Duodenal mucosa (tissue), 2 donors: ENCODE data around the gene GGCX.

Source experiments
- H3K27ac ChIP-seq: one replicate; pipeline ENCODE4 v1.7.0; 2013; ENCODE audit warnings: low read depth, low read length
- H3K27me3 ChIP-seq, 2 donors: one replicate each; pipeline ENCODE4 v1.7.0; 2013; ENCODE audit warnings: low read length in 2 of 2, control low read depth in 1 of 2; ENCODE audit not compliant: insufficient read depth in 2 of 2, control insufficient read depth in 1 of 2
- H3K36me3 ChIP-seq, 2 donors: one replicate each; pipeline ENCODE4 v1.7.0; 2013; ENCODE audit warnings: low read length in 2 of 2, control low read depth in 1 of 2; ENCODE audit not compliant: insufficient read depth in 2 of 2, control insufficient read depth in 1 of 2
- H3K4me1 ChIP-seq, 2 donors: one replicate each; pipeline ENCODE4 v1.7.0; 2013; ENCODE audit warnings: low read length in 2 of 2, control low read depth in 1 of 2; ENCODE audit not compliant: insufficient read depth in 2 of 2, control insufficient read depth in 1 of 2
- H3K4me3 ChIP-seq, 2 donors: one replicate each; pipeline ENCODE4 v1.7.0; 2013; ENCODE audit warnings: low read length in 2 of 2, low read depth in 1 of 2
- H3K9ac ChIP-seq, 2 donors: one replicate each; pipeline ENCODE4 v1.7.0; 2013; ENCODE audit warnings: low read length in 2 of 2, low read depth in 1 of 2
- H3K9me3 ChIP-seq, 2 donors: one replicate each; pipeline ENCODE4 v1.7.0; 2013; ENCODE audit warnings: low read length in 2 of 2, control low read depth in 1 of 2; ENCODE audit not compliant: control insufficient read depth in 1 of 2

Gene GGCX

DNA sequence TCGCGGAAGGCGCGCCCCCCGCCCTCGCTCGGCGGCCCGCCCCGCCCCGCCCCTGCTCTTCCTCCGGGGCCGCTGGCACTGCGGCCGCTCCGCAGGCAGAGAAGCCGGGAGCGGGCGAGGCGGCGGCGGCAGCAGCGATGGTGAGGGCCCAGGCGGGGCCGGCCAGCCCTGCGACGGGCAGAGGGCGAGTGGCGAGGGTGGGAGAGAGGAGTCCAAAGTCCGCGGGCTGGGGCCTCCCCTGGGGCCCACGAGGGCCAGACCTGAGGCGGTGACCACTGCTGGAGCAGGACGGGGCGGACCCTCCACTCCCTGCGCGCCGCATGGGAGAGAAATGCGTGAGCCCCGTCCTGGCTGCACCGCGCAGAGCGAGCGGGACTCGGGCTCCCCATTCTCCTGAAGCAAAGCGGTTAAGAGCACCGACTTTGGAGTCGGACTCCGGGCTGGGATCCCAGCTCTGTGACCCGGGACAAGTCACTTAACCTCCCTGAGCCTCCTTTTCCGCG is 23.1 kb upstream of the GGCX start, which contains the start of gene VAMP5:
Gene VAMP5 (plus strand): TSS at position 78 of the 503 bp plus-strand sequence. CDS start 60 bp downstream, at position 138.
- Histone ChIP-seq H3K36me3 (peaks cover 6 to 16% of the 10 kb centered on the region in 2 donors), H3K4me3 (peak within 1 kb of the TSS; percentile 77 to 79), H3K27me3 (no peaks in the 10 kb centered on the region), H3K9ac (peak within 1 kb of the TSS; percentile 63 to 88), H3K9me3 (no peaks in the 10 kb centered on the region), H3K4me1 (peaks cover 32 to 44% of the 10 kb centered on the region in 2 donors), H3K27ac (peak within 1 kb of the TSS; percentile 87)

DNA sequence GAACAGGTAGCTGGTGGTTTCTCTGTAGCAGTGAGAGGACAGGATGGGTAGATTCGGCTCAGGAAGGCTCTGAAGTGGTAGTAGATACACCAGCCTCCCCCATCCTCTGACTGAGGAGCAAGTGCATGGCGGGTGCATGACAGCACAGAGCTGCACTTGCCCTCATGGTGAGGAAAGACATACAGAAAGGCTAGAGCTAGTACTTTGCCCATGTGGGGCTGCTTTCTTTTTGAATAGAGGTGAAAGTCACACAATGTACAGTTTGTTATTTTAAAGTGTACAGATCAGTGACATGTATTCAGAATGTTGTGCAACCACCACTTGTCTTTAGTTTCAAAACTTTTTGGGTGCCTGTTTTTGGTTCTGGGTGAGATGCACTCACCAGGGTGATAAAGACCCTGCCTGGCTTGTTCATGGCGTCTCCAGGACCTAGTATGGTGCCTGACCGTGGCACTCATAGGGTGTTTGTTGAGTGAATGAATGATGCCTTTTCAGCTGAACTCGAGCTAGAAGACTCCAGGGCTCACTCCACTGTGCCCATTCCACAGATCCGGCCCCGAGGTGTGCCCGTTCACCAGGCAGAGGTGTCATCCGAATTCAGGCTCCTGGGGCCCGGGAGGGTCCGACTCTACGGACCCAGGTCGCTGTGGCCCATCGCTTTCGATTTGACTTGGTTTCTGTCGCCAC is 22.5 kb upstream of the GGCX start:
- Histone ChIP-seq H3K4me1 (peaks cover 38 to 50% of the 10 kb centered on the region in 2 donors), H3K9me3 (no peaks in the 10 kb centered on the region), H3K27me3 (no peaks in the 10 kb centered on the region), H3K27ac (peak overlapping the region; percentile 87), H3K9ac (peak overlapping the region; percentile 63 to 88), H3K4me3 (peak overlapping the region; percentile 77 to 79), H3K36me3 (peaks cover 6 to 16% of the 10 kb centered on the region in 2 donors)

DNA sequence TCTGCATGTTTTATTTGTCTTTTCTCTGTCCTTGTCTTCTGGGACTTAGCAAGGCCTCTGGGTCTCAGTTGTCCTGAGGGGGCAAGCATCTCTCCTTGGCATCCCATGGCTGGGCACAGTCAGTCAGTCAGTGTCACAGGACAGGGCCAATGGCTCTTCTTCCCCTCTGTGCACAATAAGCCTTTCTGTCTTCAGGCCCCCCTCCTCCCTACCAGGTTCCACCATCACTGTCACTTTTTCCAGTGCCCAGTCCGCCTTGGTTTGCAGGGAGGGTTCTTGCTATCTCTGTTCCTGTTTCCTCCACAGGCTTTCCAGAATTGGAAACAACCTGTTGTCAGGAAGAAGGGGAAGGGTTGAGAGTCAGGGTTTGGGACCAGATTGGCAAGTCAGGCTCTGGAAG is 21.2 kb upstream of the GGCX start:
- H3K4me1 ChIP-seq = peaks cover 40 to 48% of the 10 kb centered on the region in 2 donors

DNA sequence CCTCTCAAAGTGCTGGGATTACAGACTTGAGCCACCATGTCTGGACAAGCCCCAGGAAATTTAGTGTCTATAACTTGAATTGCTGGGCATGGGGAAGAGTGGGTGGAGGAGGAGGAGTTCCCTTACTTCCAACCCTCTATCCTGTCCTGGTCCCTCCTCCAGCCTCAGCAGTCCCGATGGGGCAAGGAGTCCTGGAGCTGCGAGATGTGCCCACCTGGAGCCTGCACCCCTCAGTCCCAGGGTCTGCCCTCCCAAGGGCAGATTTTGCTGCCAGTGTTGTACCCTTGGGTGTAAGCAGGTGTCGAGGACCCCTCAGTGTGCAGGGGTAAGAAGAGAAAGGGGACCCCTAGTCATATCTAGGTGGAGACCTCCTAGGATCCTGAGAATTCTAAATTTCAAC is 18.9 kb upstream of the GGCX start:
- peaks cover 6 to 16% of the 10 kb centered on the region in 2 donors for H3K36me3 ChIP-seq
- no peak overlapping the region for H3K9ac ChIP-seq
- H3K4me1 ChIP-seq = peaks cover 37 to 43% of the 10 kb centered on the region in 2 donors
- no peak overlapping the region for H3K4me3 ChIP-seq
- H3K27ac ChIP-seq = no peak overlapping the region
- H3K9me3 ChIP-seq = no peaks in the 10 kb centered on the region
- H3K27me3 ChIP-seq = no peaks in the 10 kb centered on the region

More for the DNA sequence above, 21.2 kb upstream of the GGCX start:
- Histone ChIP-seq H3K27ac (no peak overlapping the region), H3K9me3 (no peaks in the 10 kb centered on the region), H3K4me3 (no peak overlapping the region), H3K27me3 (no peaks in the 10 kb centered on the region), H3K36me3 (peaks cover 6 to 16% of the 10 kb centered on the region in 2 donors), H3K9ac (no peak overlapping the region)

DNA sequence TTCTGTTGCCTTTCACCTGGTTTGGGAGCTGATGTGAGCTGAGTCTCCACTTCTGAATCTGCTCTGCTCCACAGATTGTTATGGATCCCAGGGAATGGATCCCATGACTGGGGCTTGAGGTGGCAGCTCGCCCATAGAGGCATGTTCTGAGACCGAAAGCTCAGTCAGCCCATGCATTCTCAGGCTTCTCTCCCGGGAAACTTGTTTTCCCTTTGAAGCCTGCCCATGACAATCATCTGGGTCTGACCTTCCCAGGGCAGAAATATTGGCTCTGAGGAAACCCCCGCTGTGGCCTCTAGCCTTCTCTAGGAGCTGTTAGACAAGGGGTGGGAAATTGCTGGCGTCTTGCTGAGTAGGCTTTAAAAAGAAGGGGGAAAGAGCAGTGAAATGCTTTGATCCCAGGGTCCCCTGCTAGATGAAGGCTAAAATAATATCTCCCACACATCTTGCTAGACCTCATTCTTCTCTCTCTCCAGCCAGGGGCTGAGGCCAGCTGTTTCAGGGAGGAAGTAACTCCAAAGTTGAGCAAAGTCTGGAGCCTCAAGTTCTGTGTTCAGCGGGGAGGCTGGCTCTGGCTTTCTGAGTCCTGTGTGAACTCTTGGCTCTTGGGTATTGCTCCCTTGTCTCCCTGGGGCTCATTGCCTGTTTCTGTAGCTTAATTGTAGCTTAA is 18.1 kb upstream of the GGCX start:
- peak overlapping the region; percentile 45 for H3K27ac ChIP-seq
- H3K27me3 ChIP-seq = no peaks in the 10 kb centered on the region
- peak overlapping the region; percentile 92 to 94 for H3K4me3 ChIP-seq
- no peaks in the 10 kb centered on the region for H3K9me3 ChIP-seq
- peak overlapping the region; percentile 89 to 92 for H3K9ac ChIP-seq
- peaks cover 6 to 16% of the 10 kb centered on the region in 2 donors for H3K36me3 ChIP-seq
- H3K4me1 ChIP-seq = peaks cover 30 to 35% of the 10 kb centered on the region in 2 donors

DNA sequence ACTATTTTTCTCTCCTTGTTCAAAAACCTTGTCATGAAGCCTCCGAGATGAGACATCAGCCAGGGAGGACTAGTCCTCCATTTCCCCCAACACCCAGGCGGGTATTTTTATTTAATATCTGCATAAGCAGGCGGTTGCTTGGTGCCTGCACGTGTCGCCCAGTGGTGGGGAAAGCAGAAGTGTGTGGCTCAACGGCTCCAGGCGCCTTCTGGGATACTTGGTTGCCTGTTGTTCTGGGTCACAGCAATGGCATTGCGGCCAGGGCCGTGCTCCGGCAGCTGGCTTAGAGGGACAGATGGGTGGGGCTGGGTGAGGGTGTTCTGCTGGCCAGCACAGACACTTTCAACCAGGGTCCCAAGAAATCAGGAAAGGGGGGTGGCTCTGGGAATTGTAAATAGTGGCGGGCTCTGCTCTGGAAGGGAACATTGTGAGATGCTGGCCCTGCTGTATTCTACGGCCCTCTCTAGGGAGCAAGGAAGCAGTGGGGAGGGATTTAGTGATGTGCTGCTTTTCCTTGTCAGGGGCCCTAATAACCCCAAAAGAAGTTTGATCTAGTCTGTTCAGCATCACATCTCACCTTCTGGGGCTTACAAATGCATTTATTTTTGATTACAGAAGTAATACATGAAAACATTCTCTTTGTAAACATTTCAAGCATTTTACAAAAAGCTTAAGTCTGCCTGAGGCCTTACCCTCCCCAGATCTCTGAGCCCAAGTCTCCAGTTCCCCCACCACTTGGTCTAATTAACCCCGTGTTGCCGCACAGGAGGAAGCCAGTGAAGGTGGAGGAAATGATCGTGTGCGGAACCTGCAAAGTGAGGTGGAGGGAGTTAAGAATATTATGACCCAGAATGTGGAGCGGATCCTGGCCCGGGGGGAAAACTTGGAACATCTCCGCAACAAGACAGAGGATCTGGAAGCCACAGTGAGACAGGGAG is 17.2 kb upstream of the GGCX start:
- Histone ChIP-seq H3K27me3 (no peaks in the 10 kb centered on the region), H3K4me3 (peak overlapping the region; percentile 92 to 94)

DNA sequence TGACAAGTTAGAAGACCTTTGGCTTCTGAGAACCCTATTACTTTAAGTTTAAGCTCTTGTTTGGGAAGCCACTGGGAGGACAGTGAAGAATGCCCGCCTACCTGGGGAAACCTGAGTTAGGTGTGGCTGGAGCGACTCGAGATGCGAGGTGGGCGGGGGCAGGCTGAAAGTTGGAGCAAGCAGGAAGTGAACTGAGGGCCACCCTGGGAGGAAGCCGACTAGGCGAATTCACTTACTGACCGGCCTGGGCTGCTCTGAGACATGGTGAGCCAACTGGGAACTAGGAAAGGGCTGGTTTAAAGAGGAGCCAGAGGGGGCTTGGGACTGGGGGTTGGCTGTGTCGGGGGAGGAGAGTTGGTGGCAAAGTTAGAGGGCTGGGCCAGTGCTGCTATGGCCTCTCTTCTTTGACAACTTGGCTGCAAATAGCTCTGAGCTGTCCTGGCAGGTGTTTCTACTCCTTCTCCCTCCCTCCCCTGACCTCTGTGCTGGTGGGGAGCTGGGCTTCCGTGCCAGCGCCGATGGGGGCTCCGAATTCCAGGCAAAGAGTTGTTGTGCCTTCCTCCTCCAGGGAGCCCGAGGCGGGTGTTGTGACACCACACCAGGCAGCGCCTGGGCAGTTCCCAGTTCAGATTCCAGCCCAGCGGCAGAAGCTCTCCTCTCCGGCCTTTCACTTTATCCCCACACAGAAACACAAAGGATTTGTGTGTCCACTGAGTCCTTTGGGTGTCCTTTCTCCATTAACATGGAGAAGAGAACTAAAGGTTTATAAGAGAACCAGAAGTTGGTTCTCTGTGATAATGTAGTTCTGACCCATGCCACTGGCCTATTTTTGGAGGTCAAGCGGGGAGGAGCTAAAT is 16.3 kb upstream of the GGCX start, which contains the start of gene VAMP8:
Gene VAMP8 (plus strand): TSS at position 201 of the 857 bp plus-strand sequence. CDS start 61 bp downstream, at position 262.
- H3K4me1 ChIP-seq = peaks cover 23 to 26% of the 10 kb centered on the region in 2 donors

More for the DNA sequence above, 17.2 kb upstream of the GGCX start:
- H3K4me1 ChIP-seq = peaks cover 24 to 28% of the 10 kb centered on the region in 2 donors
- H3K9me3 ChIP-seq = no peaks in the 10 kb centered on the region
- peak overlapping the region; percentile 89 to 92 for H3K9ac ChIP-seq
- H3K27ac ChIP-seq = peak overlapping the region; percentile 45
- peaks cover 6 to 16% of the 10 kb centered on the region in 2 donors for H3K36me3 ChIP-seq

DNA sequence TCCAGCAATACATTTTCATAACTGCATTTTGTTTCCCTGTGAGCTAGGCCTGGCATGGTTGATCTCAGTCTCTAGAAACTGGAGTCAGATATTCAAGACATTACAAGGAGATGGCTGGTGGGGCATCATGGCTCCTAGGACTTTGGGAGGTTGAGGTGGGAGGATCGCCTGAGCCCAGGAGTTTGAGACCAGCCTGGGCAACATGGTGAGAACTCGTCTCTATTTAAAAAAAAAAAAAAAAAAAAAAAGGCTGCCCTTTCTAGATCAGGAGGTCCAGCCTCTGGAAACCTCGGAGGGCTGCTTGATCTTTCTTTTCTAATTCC is 15.7 kb upstream of the GGCX start:
- Histone ChIP-seq H3K9ac (peak overlapping the region; percentile 89 to 92), H3K4me3 (peak overlapping the region; percentile 92 to 94), H3K9me3 (no peaks in the 10 kb centered on the region), H3K36me3 (peaks cover 5 to 10% of the 10 kb centered on the region in 2 donors), H3K4me1 (peaks cover 23 to 26% of the 10 kb centered on the region in 2 donors), H3K27ac (peak overlapping the region; percentile 84), H3K27me3 (no peaks in the 10 kb centered on the region)

More for the DNA sequence above, 16.3 kb upstream of the GGCX start, which contains the start of gene VAMP8:
- H3K27me3 ChIP-seq = no peaks in the 10 kb centered on the region
- peak within 1 kb of the TSS; percentile 89 to 92 for H3K9ac ChIP-seq
- H3K27ac ChIP-seq = peak within 1 kb of the TSS; percentile 84
- H3K4me3 ChIP-seq = peak within 1 kb of the TSS; percentile 92 to 94
- peaks cover 6 to 15% of the 10 kb centered on the region in 2 donors for H3K36me3 ChIP-seq
- H3K9me3 ChIP-seq = no peaks in the 10 kb centered on the region

DNA sequence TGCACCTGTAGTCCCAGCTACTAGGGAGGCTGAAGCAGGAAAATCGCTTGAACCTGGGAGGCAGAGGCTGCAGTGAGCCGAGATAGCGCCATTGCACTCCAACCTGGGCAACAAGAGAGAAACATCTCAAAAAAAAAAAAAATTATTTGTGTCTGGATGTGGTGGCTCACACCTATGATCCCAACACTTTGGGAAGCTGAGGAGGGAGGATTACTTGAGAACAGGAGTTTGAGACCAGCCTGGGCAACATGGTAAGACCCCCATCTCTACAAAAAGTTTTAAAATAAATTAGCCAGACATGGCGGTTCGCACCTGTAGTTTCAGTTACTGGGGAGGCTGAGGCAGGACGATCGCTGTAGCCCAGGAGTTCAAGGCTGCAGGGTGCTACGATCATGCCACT is 14.4 kb upstream of the GGCX start:
- Histone ChIP-seq H3K4me1 (peaks cover 23 to 26% of the 10 kb centered on the region in 2 donors), H3K27ac (no peak overlapping the region), H3K9ac (no peak overlapping the region), H3K9me3 (no peaks in the 10 kb centered on the region), H3K4me3 (no peak overlapping the region), H3K27me3 (no peaks in the 10 kb centered on the region), H3K36me3 (no peaks in the 10 kb centered on the region)
